ENCODE results near the gene ACACA.

DNA sequence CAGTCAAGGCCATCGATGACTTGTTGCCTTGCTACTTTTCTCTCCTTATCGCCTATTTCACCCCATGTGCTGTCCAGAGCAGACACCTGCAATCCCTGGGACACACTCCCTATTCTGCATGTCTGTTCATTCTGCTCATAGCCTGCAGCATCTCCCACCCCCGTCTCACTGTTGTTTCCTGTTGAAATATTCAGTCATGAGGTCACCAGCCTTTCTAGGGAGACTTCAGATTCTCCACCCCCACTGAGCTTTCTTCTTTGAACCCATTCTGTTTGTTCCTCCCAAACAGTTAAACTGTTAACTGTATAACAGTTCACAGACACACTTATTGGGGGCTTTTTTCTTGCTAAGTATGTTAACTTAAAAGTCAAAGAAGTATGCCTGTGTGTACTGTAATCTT, 363.4 kb downstream of the ACACA start:
- TF ChIP-seq, protein P1, sequence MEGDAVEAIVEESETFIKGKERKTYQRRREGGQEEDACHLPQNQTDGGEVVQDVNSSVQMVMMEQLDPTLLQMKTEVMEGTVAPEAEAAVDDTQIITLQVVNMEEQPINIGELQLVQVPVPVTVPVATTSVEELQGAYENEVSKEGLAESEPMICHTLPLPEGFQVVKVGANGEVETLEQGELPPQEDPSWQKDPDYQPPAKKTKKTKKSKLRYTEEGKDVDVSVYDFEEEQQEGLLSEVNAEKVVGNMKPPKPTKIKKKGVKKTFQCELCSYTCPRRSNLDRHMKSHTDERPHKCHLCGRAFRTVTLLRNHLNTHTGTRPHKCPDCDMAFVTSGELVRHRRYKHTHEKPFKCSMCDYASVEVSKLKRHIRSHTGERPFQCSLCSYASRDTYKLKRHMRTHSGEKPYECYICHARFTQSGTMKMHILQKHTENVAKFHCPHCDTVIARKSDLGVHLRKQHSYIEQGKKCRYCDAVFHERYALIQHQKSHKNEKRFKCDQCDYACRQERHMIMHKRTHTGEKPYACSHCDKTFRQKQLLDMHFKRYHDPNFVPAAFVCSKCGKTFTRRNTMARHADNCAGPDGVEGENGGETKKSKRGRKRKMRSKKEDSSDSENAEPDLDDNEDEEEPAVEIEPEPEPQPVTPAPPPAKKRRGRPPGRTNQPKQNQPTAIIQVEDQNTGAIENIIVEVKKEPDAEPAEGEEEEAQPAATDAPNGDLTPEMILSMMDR (IDR thresholded peaks at IDR 0.05; ENCODE audit: low read depth, low read length, poor library complexity, severe bottlenecking): no peak
- no peak for TF ChIP-seq EZH2phosphoT487 (IDR thresholded peaks at IDR 0.05; ENCODE audit: borderline replicate concordance, low read length)

All from DOHH2 (cell line).